GM12878 (cell line): Measurements from ENCODE around the gene TCF4. TPM values are rescaled to one million over a fixed set of nuclear protein-coding genes. Genes with fewer than 3 reads are reported as not detected.
A peak's percentile ranks its signal among the peaks of the same experiment; 100 is the strongest.

ENCODE experiments used
- ATAC-seq: fragments of 200-7000 bp; cut with Tn5 transposase; 3 replicates; pipeline ENCODE4 v1.9.1; 2020; ENCODE audit warnings: mild to moderate bottlenecking, moderate library complexity
- BruUV-seq: library from RNA; stranded (reverse); fragments of 400-500 nt; replicated peaks from 2 replicates; lab custom pipeline; 2021; lab: Mats Ljungman, UMichigan
- CTCF ChIA-PET: fragments of 300-600 bp; sonication (Branson Sonifier 250); formaldehyde crosslinking; extraction: SDS; loops from one replicate; lab custom pipeline; 2021; ENCODE audit warnings: inconsistent platforms; lab: Yijun Ruan, JAX
- POLR2A ChIA-PET: fragments of 350-600 bp; formaldehyde crosslinking; extraction: SDS; loops from one replicate; lab custom pipeline; 2021; ENCODE audit warnings: inconsistent platforms; lab: Charles Lee
- RAD21 ChIA-PET: fragments of 300-600 bp; sonication (Branson Sonifier 250); formaldehyde crosslinking; loops from one replicate; lab custom pipeline; 2023; ENCODE audit warnings: antibody characterized with exemption; ENCODE audit not compliant: unreplicated experiment; lab: Charles Lee
- SMC1A ChIA-PET: fragments of 300-600 bp; sonication (Branson Sonifier 250); formaldehyde crosslinking; loops from one replicate; lab custom pipeline; 2023; ENCODE audit not compliant: unreplicated experiment, uncharacterized antibody; lab: Charles Lee
- DNase-seq: peaks from one replicate; pipeline ENCODE4 v3.0.0-alpha.2; 2011; ENCODE audit warnings: low read depth, low spot score
- FAIRE-seq: peaks from 3 replicates; lab custom pipeline; 2011; peaks lifted over from hg19 to GRCh38; lab: Jason Lieb, UNC
- H2AFZ ChIP-seq: 2 replicates; pipeline ENCODE4 v1.6.0; 2011; ENCODE audit warnings: low read depth, low read length, control low read depth; ENCODE audit not compliant: control insufficient read depth
- H3K27ac ChIP-seq: 2 replicates; pipeline ENCODE4 v1.5.1; 2011; ENCODE audit warnings: control low read depth; ENCODE audit not compliant: control insufficient read depth, insufficient read depth
- H3K27me3 ChIP-seq, 2 experiments: replicated peaks in 1 of 2; 2 replicates each; pipeline versions ENCODE4 v1.6.0 to v1.6.1; 2011; ENCODE audit warnings: low read length in 1 of 2; ENCODE audit not compliant: control insufficient read depth in 2 of 2, insufficient read depth in 2 of 2
- H3K36me3 ChIP-seq, 2 experiments: 2 replicates each; pipeline ENCODE4 v1.5.1; 2011; ENCODE audit warnings: low read length in 1 of 2; ENCODE audit not compliant: control insufficient read depth in 2 of 2, insufficient read depth in 2 of 2
- H3K4me1 ChIP-seq: 2 replicates; pipeline ENCODE4 v1.6.1; 2011; ENCODE audit warnings: mild to moderate bottlenecking, low read length, moderate library complexity, mixed read lengths; ENCODE audit not compliant: control insufficient read depth, insufficient read depth
- H3K4me2 ChIP-seq: 2 replicates; pipeline ENCODE4 v1.6.0; 2011; ENCODE audit warnings: control low read depth; ENCODE audit not compliant: control insufficient read depth, insufficient read depth
- H3K4me3 ChIP-seq: fragments of 200-600 bp; sonication (generic); 2 replicates; pipeline ENCODE4 v1.5.1; 2016
- H3K79me2 ChIP-seq: 2 replicates; pipeline ENCODE4 v1.6.0; 2011; ENCODE audit warnings: low read length; ENCODE audit not compliant: control insufficient read depth, insufficient read depth
- H3K9ac ChIP-seq: 2 replicates; pipeline ENCODE4 v1.8.0; 2011; ENCODE audit warnings: low read length, control low read depth, mixed read lengths; ENCODE audit not compliant: control insufficient read depth, insufficient read depth
- H3K9me3 ChIP-seq: replicated peaks from 3 replicates; pipeline ENCODE4 v1.5.1; 2011; ENCODE audit warnings: mild to moderate bottlenecking, low read length; ENCODE audit not compliant: control insufficient read depth, insufficient read depth
- H4K20me1 ChIP-seq: 2 replicates; pipeline ENCODE4 v1.6.0; 2011; ENCODE audit not compliant: control insufficient read depth, insufficient read depth
- EP300 ChIP-seq, 2 experiments: fragments of 150-350 bp in 1 of 2; IDR thresholded peaks; 2 replicates each; pipeline ENCODE4 v1.6.1; 2011 to 2012; ENCODE audit warnings: low read depth in 2 of 2, low read length in 2 of 2, borderline replicate concordance in 1 of 2, improper control_type of control experiment in 1 of 2, inconsistent platforms in 1 of 2; ENCODE audit not compliant: control insufficient read depth in 1 of 2
- IRF5 ChIP-seq: fragments of 450-650 bp; IDR thresholded peaks from 2 replicates; pipeline ENCODE4 v1.6.1; 2017; ENCODE audit warnings: borderline replicate concordance
- MXI1 ChIP-seq: fragments of 150-350 bp; IDR thresholded peaks from 2 replicates; pipeline ENCODE4 v1.6.1; 2011; ENCODE audit warnings: low read depth, mild to moderate bottlenecking, inconsistent platforms, low read length, improper control_type of control experiment
- NR2F1 ChIP-seq: fragments of 450-650 bp; conservative IDR thresholded peaks from 2 replicates; pipeline ENCODE4 v1.6.1; 2017; ENCODE audit warnings: mild to moderate bottlenecking
- RAD21 ChIP-seq: IDR thresholded peaks from 2 replicates; pipeline ENCODE4 v1.6.1; 2011; ENCODE audit warnings: mild to moderate bottlenecking, low read depth, low read length, moderate library complexity; ENCODE audit not compliant: insufficient read depth
- RUNX3 ChIP-seq: IDR thresholded peaks from 2 replicates; pipeline ENCODE4 v1.6.1; 2012; ENCODE audit warnings: low read length, inconsistent platforms
- SKIL ChIP-seq: fragments of 450-650 bp; IDR thresholded peaks from 2 replicates; pipeline ENCODE4 v1.6.1; 2017; ENCODE audit warnings: mild to moderate bottlenecking, low read depth, inconsistent platforms; ENCODE audit not compliant: poor library complexity, severe bottlenecking
- SRF ChIP-seq, 2 experiments: IDR thresholded peaks; 2 replicates each; pipeline ENCODE4 v1.6.1; 2011; ENCODE audit warnings: low read depth in 2 of 2, low read length in 2 of 2, mild to moderate bottlenecking in 1 of 2, moderate library complexity in 1 of 2
- SUZ12 ChIP-seq: fragments of 200-600 bp; sonication (generic); IDR thresholded peaks from one replicate; pipeline ENCODE4 v1.6.1; 2018; ENCODE audit warnings: antibody characterized with exemption, mild to moderate bottlenecking; ENCODE audit not compliant: unreplicated experiment
- TCF12 ChIP-seq: IDR thresholded peaks from 2 replicates; pipeline ENCODE4 v1.6.1; 2011; ENCODE audit warnings: low read depth, mild to moderate bottlenecking, low read length
- ZBTB11 ChIP-seq: fragments of 450-650 bp; formaldehyde crosslinking; IDR thresholded peaks from 2 replicates; pipeline ENCODE4 v1.5.0; 2022; ENCODE audit warnings: mild to moderate bottlenecking, missing genetic modification characterization
- ZZZ3 ChIP-seq: IDR thresholded peaks from 2 replicates; pipeline ENCODE4 v1.6.1; 2011; ENCODE audit warnings: low read depth; ENCODE audit not compliant: control insufficient read depth, insufficient read length
- WGBS: methylation state at CpG from one replicate; pipeline ENCODE4 v1.1.6; 2016; ENCODE audit warnings: low lambda C conversion rate; ENCODE audit not compliant: insufficient replicate concordance, insufficient coverage; ENCODE audit errors: missing lambda C conversion rate; 5-methylcytosine and 5-hydroxymethylcytosine counted together
- in situ Hi-C: fragments of 300-500 bp; cut with MboI; formaldehyde crosslinking; loops from 9 replicates; pipeline ENCODE4 v1.14.3; 2018; ENCODE audit warnings: mixed read lengths
- intact Hi-C: fragments of 100-400 bp; cut with micrococcal nuclease; formaldehyde crosslinking; loops from one replicate; pipeline ENCODE4 v1.14.2; 2022; ENCODE audit not compliant: unreplicated experiment
- polyA plus RNA-seq, 11 experiments: library from polyadenylated mRNA; depleted of rRNA in 4 of 11; unstranded in 6 of 11; stranded (reverse) in 5 of 11; fragments of >200 nt; fragmentation: Nextera tagmentation in 4 of 11; fragmentation: Illumina TruSeq in 1 of 11; extraction: Ambion mirVana in 4 of 11; extraction: Trizol in 1 of 11; gene quantifications; 1 replicate in 1 of 11; 2 replicates in 10 of 11; pipeline versions ENCODE4 v1.2.1 to v1.2.3, GENCODE V29; 2011 to 2016; ENCODE audit warnings: inconsistent platforms in 2 of 11, missing spikeins in 2 of 11, low read depth in 1 of 11
- total RNA-seq, 4 experiments: library from RNA; depleted of rRNA in 3 of 4; stranded (reverse); fragments of >200 nt in 3 of 4; fragmentation: Illumina TruSeq in 1 of 4; extraction: Trizol in 1 of 4; gene quantifications; 2 replicates each; pipeline versions ENCODE4 v1.2.1 to v1.2.3, GENCODE V29; 2013 to 2021

Gene TCF4
- total and polyA plus RNA-seq, 10 of the 15 experiments (the other 5 are each of a cell fraction or from before 2014, with no cell fraction given) = 15.2 to 94.0 (median 31.5) TPM

GRCh38 chr18:55237660-55238059, 350.3 kb downstream of the TCF4 start (continued):
- no peak for TF ChIP-seq IRF5
- TF ChIP-seq TCF12 = no peak

GRCh38 chr18:55236150-55236931, 351.7 kb downstream of the TCF4 start:
- peak overlapping the region; percentile 48; the same call in 1 of the 2 replicates for H3K27ac ChIP-seq
- peak overlapping the region; percentile 56 for H3K4me2 ChIP-seq
- H3K36me3 ChIP-seq = peaks cover 11 to 18% of the 10 kb centered on the region in 2 experiments
- H2AFZ ChIP-seq = no peak overlapping the region
- BruUV-seq = no TSS peak
- H3K9ac ChIP-seq = peak overlapping the region; percentile 44; the same call in 1 of the 2 replicates
- intact Hi-C loops (loop anchor here (1.0 to 10.0 kb wide), 3 partner anchors 268 to 1340 kb away; no protein-coding TSS in a partner anchor), in situ Hi-C loops (loop anchor here (10.0 kb wide), 3 partner anchors 168 to 1338 kb away; no protein-coding TSS in a partner anchor)
- no peaks in the 10 kb centered on the region for H3K9me3 ChIP-seq
- 9% methylated on average over 6 of the region's 6 CpGs for WGBS
- H3K79me2 ChIP-seq = no peaks in the 10 kb centered on the region; the same call in none of the 2 replicates
- POLR2A ChIA-PET = interaction anchor here (1.4 kb wide), 1 partner anchor 9 kb away, joined by 5 read pairs; no protein-coding TSS in a partner anchor
- H3K4me1 ChIP-seq = peaks cover 36% of the 10 kb centered on the region
- SMC1A ChIA-PET = interaction anchor here (0.8 to 9.0 kb wide), 9 partner anchors 9 to 82 kb away, joined by 3 to 98 read pairs (median 5); no protein-coding TSS in a partner anchor
- no peak for FAIRE-seq
- ATAC-seq = peak; percentile 72
- CTCF ChIA-PET = interaction anchor here (0.8 to 10.8 kb wide), 9 partner anchors 8 to 179 kb away, joined by 3 to 153 read pairs (median 3); no protein-coding TSS in a partner anchor
- no peak for DNase-seq
- RAD21 ChIA-PET = interaction anchor here (0.8 to 5.3 kb wide), 5 partner anchors 15 to 87 kb away, joined by 4 to 60 read pairs (median 21); no protein-coding TSS in a partner anchor
- no peaks in the 10 kb centered on the region for H4K20me1 ChIP-seq
- H3K4me3 ChIP-seq = no peak overlapping the region
- H3K27me3 ChIP-seq = no peaks in the 10 kb centered on the region
- TF ChIP-seq SKIL = no peak
- no peak for TF ChIP-seq NR2F1
- no peak for TF ChIP-seq SUZ12
- no peak for TF ChIP-seq TCF12
- TF ChIP-seq ZBTB11 (CRISPR knock-in tag) = no peak
- TF ChIP-seq MXI1 = no peak
- no peak for TF ChIP-seq SRF (IDR thresholded peaks at IDR 0.05; ENCODE audit: low read depth in 2 of 2, low read length in 2 of 2)
- TF ChIP-seq EP300 (IDR thresholded peaks at IDR 0.05; ENCODE audit: borderline replicate concordance in 1 of 2, control insufficient read depth in 1 of 2, low read depth in 2 of 2, low read length in 2 of 2) = no peak
- no peak for TF ChIP-seq ZZZ3
- TF ChIP-seq RUNX3 = peak; percentile 81
- 0 out of 2 replicates have a peak, but pooled peaks have one; percentile 0 for TF ChIP-seq RAD21
